ENCODE measurements around the gene GEMIN8.
A peak's percentile ranks its signal among the peaks of the same experiment; 100 is the strongest.

The GEMIN8 gene, protein sequence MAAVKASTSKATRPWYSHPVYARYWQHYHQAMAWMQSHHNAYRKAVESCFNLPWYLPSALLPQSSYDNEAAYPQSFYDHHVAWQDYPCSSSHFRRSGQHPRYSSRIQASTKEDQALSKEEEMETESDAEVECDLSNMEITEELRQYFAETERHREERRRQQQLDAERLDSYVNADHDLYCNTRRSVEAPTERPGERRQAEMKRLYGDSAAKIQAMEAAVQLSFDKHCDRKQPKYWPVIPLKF

DNA sequence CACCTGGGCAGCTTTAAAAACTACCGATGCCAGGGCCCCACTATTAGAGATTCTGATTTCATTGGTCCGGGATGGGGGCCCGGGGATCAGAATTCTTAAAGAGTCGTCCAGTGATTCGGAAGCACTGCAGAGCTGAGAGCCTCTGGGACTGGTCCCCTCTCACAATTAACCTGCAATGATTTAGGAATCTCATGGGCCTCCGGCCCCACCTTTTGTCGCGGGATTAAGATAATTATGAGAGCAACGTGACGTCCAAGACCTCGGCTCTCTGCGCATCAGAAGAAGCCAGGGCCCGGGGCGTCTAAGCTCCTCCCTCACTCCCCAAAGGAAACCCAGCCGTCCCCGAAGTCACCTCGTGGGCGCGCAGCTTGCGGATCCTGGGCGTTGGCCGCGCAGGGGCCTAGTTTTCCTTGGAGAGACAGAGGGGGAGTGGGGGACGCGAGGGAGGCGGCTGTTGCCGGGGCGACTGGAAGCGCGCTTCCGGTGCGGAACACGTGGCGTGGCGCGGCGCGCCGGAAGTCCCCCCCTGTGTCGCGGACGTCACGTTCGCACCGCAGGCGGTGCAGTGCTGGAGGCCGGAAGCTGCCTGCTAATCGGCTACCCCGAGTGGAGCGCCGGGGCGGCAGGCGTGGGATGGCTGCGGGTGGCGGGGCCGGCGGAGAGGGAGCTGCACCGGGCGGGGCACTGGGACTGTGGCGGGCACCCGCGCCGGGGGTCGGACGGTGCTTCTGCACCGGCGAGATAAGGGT is at the start of gene GEMIN8:
Gene GEMIN8 (minus strand): TSS at position 468 of the 749 bp plus-strand sequence. CDS start 8,414 bp downstream, outside the sequence.
- peak; percentile 93 to 97 for DNase-seq

DNA sequence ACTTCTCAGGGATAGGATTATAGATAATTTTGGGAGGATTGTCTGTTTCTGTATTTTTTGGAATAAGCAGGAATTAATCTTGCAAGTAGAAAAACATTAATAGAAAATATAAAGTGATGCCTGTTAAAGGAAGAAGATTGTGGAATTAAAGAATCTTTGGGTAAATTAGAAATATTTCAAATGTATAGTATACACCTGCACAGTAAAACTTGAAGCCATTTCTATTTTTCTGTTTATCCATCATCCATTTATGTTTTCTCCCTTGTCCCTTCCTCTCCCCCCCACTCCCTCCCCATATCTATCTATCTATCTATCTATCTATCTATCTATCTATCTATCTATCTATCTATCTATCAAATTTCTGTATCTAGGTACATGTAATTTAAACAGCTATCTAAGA is 46.9 kb upstream of the GEMIN8 start:
- DNase-seq: no peak

- no peak for DNase-seq
Measured at GRCh38 chrX:14073556-14073955, 43.9 kb upstream of the GEMIN8 start.

GRCh38 chrX:14073071-14073470 is 43.4 kb upstream of the GEMIN8 start:
- DNase-seq: no peak

- no peak for DNase-seq
Measured at GRCh38 chrX:14065800-14066199, 36.1 kb upstream of the GEMIN8 start.

DNA sequence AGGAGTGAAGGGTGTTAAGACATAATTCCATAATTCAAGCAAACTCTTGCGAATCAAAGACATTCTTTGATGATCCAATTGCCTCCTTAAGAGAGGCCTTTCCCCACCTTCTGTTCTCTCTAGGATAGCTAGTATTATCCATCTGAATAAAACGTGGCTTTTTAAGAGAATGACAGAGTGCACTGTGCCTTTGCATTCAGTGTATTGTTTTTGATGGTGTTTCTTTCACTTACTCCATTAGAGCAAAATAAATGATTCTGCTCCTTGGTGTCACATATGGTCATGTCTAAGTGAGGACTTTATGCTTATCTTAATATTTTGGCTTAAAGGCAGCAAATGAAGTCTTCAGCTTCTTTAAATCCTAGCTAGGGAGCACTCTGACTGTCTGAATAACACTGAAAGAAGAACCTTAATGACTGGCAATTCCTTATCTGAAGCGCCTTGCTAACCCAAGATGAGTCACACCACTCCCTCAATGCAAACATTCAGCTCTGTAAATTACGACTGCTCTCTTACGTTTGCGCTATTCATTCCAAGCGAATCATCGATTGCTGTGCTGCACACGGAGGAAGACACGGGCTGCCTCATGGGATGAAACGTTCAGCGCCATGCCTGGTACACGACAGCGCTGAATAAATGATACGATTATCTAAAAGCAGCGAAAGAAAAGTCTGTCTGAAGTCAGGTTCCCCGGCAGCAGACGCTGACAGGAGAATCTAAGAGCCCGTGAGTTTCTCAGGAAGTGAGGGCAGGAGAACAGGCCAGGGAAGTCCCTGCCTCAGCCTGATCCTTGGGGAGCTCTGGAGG is 35.1 kb upstream of the GEMIN8 start:
- no peak for DNase-seq

DNA sequence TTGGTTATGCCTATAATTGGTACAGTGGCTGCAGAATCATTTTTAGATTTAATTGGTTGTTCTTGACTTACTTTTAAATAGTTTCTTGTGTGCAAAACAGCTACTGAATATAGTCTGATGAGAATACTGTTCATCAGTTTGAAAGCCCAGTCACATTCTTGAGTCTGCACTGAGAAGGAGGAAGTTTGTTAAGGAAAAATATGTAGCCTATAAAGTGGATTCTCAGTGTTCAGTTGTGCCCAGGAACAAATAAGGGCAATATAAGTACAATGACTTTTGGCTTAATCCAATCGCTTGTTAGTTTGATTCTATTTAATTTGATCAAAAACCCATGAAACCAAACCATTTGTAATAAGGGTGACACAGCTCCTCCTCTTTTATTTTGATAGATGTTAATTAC is 32.8 kb upstream of the GEMIN8 start:
- DNase-seq: no peak

GRCh38 chrX:14056206-14056605 is 26.5 kb upstream of the GEMIN8 start:
- DNase-seq: no peak

- DNase-seq: peak; percentile 31 to 70
Measured at GRCh38 chrX:14051416-14051815, 21.7 kb upstream of the GEMIN8 start.

GRCh38 chrX:14050709-14051108 is 21.0 kb upstream of the GEMIN8 start:
- DNase-seq: no peak

DNA sequence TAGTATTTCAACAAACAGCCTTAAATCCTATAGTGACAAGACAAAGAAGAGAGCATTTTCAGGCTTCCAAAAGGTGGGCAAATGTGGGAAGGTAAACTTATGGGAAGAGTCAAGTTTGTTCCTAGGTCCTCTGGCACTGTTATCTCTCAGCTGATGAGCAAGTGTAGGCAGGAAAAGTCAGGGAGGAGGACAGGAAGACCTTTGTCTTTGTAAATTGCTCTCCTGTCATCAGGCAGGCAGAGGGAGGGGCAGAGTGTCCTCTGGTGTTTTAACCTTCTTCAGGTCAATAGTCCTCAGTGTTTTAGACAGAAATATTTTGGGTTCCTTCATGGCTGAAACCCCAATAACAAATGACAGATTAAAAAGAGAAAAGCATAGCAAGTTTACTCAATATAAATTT is 13.5 kb upstream of the GEMIN8 start:
- no peak for DNase-seq

DNA sequence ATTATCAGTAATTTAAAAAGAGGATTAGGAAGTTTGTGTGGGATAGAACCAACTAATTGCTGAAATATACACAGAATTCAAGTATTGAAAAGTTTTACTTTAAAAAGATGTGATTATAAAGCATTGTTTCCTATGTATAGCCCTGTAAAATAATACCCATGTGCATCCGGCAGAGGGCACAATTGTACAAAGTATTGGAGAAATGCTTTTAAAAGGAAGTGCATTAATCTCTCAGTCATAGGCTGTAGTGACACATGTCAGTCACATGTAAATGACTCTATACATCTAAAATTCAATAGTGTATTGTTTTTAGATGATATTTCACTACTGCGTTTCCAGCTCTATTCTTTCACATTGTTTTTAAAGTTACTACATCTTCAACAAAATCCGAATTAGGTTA is 9.7 kb upstream of the GEMIN8 start:
- peak; percentile 40 to 72 for DNase-seq

DNA sequence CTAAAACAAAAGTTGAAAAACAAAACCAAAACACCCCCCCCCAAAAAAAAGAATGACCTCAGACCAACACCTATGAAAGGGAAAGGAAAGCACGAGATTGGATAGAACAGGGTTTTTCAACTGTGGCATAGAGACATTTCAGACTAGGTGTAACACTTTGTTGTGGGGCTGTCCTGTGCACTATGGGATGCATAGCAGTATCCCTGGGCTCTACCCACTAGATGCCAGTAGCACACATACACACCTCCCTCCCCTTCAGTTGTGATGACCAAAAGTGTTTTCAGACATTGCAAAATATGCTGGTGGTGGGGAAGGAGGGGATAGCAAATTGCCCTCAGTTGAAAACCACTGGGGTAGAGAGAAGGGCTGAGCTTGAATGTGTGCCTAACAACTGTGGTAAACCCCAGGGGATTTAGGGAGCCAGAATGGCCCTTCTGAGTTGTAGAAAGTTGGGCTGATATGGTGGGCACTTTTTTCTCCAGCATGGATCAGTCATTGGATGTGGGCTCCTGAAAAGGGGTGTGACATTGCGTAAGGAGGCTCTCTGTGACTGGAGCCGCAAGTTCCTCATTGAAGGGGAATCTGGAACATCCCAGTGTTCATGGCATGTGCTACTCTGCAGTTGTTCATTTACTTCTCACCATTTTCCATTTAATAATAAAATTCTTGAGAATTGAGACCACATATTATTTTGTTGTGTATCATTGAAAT is 8.8 kb upstream of the GEMIN8 start:
- DNase-seq: no peak

DNA sequence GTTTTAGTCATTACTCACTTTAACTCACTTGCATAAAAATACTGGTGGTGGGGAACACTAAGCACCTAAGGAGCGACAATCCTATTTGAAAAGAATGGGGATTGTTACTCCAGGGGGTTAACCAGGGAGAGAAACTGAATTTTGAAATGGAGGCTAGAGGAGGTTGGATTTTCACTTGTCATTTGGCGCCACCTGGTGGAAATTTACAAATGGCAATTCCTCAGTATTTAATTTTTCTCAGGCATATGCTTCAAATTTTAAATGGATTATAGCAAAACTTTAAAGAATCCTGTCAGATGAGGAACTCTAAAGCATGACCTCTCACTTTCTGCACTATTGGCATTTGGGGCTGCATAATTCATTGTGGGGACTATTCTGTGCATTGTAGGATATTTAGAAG is 2.7 kb upstream of the GEMIN8 start:
- peak; percentile 42 to 75 for DNase-seq

GRCh38 chrX:14030174-14030530 is 460 bp upstream of the GEMIN8 start:
- peak in 1 of 2 experiments; percentile 25 for DNase-seq

DNA sequence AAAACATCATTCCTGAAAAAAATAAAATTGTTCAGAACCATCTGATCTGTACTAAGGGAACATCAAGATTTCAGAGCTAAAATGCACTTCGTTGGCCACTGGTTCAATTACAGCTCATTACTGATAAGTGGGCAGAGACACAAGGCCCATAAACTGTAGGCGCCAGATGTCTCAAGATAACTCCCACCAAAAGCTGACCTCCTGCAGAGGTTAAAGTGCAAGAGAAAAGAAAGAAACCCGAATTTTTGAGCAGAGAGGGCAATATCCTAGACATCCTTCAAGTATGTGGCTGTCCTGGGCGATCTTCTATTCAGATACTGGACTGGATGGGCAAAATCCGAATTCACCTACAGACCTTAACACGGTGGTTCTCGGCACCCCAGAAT is 660 bp downstream of the GEMIN8 start:
- no peak for DNase-seq

- no peak for DNase-seq
Measured at GRCh38 chrX:14028473-14028872, 1.2 kb downstream of the GEMIN8 start.

DNA sequence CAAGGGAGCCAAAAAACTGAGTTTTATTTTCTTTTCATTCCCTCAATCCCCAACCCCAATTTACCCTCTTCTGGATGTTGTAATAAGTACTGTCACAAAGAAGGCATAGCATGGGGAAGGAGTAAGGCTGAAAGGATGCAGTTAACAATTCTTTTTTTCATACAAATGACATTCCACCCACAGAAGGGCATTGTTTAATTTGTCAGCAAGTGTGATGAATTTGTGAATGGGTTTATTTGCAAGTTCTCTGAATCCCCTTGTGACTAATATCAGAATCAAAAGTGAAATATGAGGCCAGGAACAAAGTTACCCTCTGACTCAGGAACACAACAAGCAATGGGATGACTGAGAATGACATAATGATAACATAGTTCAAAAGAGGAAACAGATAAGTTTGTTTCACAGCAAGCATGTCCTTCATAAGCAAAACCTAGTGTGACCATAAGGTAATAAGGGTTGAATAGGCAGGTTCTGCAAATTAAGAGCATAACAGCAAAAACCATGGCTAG is 2.1 kb downstream of the GEMIN8 start:
- DNase-seq: no peak

DNA sequence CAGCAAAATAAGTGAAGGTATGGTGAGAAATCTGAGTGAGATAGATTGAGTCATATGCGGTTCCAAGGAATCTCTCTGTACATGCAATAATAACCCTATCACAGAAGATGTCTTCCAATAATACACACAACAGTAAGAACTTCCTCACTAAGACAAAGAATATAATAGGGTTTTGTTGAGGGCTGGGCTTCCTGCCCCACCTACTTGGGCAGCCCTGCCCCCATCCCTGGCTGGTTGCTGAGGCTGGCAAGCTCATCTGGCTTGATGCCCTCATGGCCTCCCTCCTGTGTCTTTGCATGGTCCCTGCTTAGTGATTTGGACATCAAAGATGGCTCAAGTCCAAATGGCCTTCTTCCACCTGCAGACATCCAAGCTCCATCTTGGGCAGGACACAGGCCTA is 2.7 kb downstream of the GEMIN8 start:
- no peak for DNase-seq

DNA sequence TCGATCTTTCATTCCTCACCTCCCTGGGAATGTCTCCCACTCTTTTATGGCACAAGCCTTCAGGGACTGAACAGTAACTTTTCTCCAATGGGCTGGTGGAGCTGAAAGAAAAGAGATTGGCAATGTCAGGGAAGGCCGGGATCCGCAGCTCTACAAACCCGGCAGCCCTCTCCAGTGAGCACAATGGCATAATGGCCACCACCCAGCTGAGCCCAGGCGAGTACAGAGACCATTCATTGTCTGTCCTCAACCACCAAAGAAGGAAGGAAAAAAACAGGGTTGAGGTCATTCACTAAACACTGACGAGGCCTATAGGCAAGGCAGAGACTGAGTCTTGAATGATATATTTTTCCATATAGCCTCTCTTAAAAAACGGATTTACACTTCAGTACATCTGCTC is 3.6 kb downstream of the GEMIN8 start:
- DNase-seq: no peak

- DNase-seq: no peak
Measured at GRCh38 chrX:14022019-14022418, 7.7 kb downstream of the GEMIN8 start.

- no peak for DNase-seq
Measured at GRCh38 chrX:14017399-14017798, 12.3 kb downstream of the GEMIN8 start.

- DNase-seq: no peak
Measured at GRCh38 chrX:14015941-14016340, 13.8 kb downstream of the GEMIN8 start.

Data from NCI-H526 (cell line).